GM18861 (cell line): Measurements from ENCODE around the gene FPR3.
"Not testable (repeated sequence)": the region's sequence is repeated elsewhere in the genome, so short reads cannot be mapped to it uniquely, and the experiment has no call there.

Source experiments
- ATAC-seq: cut with Tn5 transposase; IDR thresholded peaks from one replicate; pipeline ENCODE4 v1.9.1; 2021; ENCODE audit not compliant: unreplicated experiment

FPR3 gene

GRCh38 chr19:51794885-51795490, at the start of gene FPR3:
Gene FPR3, plus strand, starts transcription at chr19:51795157. Its CDS starts 28,592 bp downstream, at chr19:51823749.
- ATAC-seq = no peak

GRCh38 chr19:51746731-51747130, 48.2 kb upstream of the FPR3 start:
- ATAC-seq = no peak

GRCh38 chr19:51749979-51750378, 45.0 kb upstream of the FPR3 start:
- ATAC-seq = no peak

DNA sequence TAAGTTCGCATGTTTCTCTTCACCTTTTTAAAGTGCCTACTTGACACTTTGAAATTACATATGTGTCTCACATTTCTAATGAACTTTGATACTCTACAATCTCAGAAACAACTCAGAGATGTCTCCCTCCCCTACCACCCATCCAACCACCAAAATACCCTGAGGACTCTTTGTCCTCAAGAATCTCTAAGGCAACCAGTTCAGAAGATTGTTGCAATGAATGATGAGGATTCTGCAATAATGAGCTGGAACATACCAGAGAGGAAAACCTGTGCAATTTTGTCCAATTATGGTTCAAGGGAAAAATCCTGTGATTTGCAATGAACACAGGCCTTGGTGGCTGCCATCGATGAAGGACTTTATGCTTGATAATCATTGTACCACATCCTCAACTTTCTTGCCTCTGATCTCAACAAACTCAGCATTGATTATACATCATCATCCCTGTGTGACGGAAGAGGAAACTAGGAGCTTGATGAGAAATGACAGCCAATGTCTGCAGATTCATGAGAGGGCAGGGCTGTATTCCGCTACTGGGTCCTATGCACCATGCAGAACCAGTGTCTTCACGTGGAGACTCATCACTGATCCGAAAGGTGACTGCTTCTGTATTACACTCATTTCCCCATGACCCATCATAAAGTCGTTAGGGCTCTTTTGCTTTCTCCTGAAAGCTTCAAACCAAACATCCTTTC, 44.4 kb upstream of the FPR3 start:
- no peak for ATAC-seq

- no peak for ATAC-seq
Measured at GRCh38 chr19:51751655-51752054, 43.3 kb upstream of the FPR3 start, which contains the start of gene FPR1. Gene FPR1, minus strand, starts transcription at chr19:51751878. Its CDS starts 4,884 bp downstream, at chr19:51746994.

DNA sequence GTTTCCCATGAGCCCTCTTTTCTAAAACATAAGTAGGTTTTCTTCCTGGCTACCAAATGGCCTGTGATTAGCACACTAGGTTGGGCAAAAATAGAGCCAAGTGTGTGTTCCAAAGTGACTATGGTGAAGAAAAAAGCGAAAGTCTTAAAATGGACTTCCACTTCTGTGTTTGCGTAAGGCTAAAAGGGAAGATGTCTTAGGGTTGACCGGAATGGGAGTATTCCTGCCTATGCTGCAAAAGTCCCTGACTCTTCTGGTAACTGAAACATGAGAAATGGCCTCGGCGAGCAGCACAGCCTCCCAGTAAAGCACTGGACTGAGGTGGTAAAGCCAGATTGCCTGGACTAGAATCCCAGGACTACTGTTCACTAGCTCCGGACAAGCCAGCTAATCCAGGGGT, 40.8 kb upstream of the FPR3 start:
- no peak for ATAC-seq

DNA sequence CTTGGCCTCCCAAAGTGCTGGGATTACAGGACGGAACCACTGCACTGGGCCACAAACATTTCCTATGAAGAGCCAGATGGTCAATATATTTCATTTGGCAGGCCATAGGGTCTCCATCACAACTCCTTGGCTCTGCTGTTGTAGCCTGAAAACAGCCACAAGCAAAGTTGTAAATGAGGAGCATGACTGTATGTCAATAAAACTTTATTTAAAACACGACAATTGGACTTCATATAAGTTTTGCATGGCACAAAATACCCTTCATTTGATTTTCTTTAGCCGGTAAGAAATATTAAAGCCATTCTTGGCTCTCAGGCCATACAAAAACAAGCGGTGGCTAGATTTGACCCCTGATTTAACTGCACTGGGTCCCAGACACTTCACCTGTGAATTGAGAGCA, 40.2 kb upstream of the FPR3 start:
- ATAC-seq = no peak

DNA sequence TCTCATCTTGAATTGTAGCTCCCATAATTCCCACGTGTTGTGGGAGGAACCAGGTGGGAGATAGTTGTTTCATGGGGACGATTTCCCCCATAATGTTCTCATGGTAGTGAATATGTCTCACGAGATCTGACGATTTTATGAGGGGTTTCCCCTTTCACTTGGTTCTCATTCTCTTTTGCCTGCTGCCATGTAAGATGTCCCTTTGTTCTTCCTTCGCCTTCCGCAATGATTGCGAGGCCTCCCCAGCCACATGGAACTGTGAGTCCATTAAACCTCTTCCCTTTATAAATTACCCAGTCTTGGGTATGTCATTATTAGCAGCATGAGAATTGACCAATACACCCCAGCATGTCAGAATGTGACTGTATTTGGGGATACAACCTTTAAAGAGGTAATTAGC, 39.4 kb upstream of the FPR3 start:
- ATAC-seq = no peak

- ATAC-seq = no peak
Measured at GRCh38 chr19:51760697-51761356, 34.1 kb upstream of the FPR3 start, which contains the start of gene FPR2. Gene FPR2, plus strand, starts transcription at chr19:51761180. Its CDS starts 7,479 bp downstream, at chr19:51768659.

DNA sequence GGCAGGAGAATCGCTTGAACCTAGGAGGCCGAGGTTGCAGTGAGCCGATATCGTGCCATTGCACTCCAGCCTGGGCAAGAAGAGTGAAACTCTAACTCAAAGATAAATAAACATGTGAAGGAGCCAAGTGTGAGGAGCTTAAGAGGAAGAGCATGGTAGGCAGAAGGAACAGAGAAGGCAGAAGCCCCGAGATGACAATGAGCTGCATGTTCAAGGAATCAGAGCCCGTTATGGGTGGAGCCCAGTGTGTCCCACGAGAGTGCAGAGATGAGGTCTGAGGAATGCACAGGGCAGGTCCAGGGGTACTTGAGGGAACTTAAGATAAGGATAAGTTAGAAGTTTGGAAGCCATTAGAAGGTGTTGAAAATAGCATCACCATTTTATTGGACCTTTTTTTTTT, 33.3 kb upstream of the FPR3 start:
- ATAC-seq = no peak

DNA sequence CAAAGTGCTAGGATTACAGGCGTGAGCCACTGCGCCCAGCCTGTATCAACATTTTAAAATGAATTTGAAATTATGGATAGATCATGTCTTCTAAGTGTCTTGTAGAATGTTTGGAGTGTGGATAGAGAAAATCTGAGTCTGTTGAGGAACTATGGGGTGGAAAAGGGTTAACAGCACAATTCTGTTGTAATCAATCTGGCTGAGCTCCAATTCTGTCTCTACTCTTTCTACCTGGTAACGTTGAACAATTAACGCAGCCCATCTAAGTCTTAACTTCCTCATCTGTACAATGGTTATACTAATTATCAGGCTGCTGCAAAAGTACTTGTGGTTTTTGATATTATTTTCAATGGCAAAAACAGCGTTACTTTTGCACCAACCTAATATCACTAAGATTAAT, 29.9 kb upstream of the FPR3 start:
- no peak for ATAC-seq

DNA sequence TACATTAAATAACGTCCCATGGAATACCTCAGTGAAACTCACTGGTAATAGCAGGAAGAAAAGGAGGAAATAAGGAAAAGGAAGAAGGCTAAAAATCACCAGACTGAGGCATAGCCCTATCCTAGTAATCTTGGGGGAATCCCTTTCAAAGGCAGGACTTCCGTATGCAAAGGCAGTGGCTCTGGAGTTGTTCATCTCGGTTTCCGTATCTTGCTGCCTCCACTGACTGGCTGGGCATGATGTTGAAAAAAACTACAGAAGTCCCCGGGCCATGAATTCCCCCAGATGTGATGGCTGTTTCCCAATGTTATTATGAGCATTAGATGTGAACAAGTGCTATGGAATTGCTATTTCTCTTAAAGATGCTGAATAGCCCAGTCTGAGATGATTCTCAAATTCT, 28.5 kb upstream of the FPR3 start:
- no peak for ATAC-seq

DNA sequence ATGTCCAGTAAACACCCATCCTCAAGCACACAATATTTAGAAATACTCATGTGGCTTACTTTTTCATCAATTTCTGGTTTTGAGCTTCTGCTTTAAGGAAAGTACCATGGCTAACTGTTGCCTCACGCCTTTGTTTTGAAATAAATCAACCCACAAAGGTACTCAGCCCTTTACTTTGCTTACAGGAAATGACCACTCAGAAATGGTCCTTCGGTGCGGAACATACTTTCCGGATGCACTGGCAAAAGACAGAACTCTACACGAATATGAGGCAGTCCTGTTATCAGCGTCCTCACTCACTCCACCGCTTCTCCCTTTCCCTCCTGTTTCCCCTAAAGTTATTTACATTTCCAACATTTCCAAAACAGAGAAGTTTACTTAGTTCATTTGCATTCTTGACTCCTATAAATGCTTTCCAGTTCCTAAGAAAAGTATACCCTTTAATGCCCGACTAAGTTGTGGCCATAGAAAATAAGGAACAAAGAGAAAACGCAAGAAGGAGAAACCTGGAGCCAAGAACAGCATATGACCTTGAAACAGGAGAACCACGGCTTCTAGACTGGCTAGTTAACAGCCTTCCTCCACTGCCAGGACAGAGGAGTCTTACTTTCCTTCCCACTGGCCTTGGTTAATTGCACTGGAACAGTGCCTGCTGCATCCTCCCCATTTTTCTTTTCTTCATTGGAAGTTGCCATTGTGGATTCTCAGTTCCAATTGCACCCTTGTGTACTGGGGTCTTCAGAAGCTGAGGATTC, 23.4 kb upstream of the FPR3 start:
- ATAC-seq = no peak

DNA sequence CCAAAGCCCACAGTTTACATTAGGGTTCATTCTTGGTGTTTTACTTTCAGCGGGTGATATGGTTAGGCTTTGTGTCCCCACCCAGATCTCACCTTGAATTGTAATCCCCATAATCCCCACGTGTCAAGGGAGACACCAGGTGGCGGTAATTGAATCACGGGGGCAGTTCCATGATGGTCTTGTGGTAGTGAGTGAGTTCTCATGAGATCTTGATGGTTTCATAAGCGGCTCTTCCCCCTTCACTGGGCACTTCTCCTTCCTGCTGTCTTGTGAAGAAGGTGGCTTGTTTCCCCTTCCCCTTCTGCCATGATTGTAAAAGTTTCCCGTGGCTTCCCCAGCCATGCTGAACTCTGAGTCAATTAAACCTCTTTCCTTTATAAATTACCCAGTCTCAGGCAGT, 22.0 kb upstream of the FPR3 start:
- no peak for ATAC-seq

- ATAC-seq = not testable (repeated sequence)
Measured at GRCh38 chr19:51776561-51776960, 18.4 kb upstream of the FPR3 start.

GRCh38 chr19:51777570-51778462, 17.1 kb upstream of the FPR3 start:
- no peak for ATAC-seq

- no peak for ATAC-seq
Measured at GRCh38 chr19:51779181-51779580, 15.8 kb upstream of the FPR3 start.

DNA sequence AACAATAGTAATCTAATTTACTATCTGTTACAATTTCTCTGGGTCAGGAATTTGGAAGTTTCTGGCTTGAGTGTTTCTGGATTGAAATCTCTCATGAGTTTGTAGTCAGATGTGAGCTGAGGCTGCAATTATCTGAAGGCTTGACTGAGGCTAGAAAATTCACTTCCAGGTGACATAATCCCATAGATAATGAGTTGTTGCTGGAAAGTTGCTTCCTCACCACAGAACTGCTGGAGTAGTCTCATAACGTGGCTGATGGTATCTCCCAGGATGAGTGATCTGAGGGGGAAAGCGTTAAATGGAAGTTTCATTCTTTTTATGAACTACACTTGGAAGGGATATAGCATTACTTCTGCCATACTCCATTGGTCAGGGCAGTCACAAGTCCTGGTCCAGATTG, 15.3 kb upstream of the FPR3 start:
- ATAC-seq = no peak

DNA sequence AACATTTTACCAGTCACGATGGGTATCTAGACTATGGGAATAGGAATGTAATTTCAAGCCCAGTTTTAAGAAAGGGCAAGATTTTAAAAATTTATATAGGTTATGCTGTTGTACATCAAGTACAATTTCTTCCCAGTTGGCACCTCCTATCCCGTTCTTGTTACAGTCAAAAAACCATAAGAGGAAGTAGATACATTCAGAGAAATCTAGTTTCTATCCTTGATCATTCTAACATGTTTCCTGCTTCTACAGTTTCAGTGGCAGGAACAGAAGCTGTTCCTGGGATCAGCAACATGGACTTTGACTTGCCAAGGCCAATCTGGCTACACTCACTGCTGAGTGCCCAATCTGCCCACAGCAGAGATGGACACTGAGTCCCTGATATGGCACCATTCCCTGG, 14.7 kb upstream of the FPR3 start:
- ATAC-seq = no peak

GRCh38 chr19:51781999-51782398, 13.0 kb upstream of the FPR3 start:
- no peak for ATAC-seq
